Right renal cortex interstitium (tissue), 3 donors: Measurements from ENCODE around the gene C17orf113. TPM values are rescaled to one million over a fixed set of nuclear protein-coding genes. Genes with fewer than 3 reads are reported as not detected.
A peak's percentile ranks its signal among the peaks of the same experiment; 100 is the strongest.
"Not testable (repeated sequence)": the region's sequence is repeated elsewhere in the genome, so short reads cannot be mapped to it uniquely, and the experiment has no call there.

Experiments
- DNase-seq, 3 donors: peaks; one replicate each; pipeline ENCODE4 v3.0.0-alpha.2; 2013; ENCODE audit warnings: low read depth in 3 of 3, low spot score in 2 of 3
- polyA plus RNA-seq, 3 donors: library from polyadenylated mRNA; unstranded; fragments of 120-200 nt; gene quantifications; one replicate each; pipeline ENCODE4 v1.2.1, GENCODE V29; 2013; ENCODE audit not compliant: insufficient read length in 3 of 3

C17orf113 gene
- polyA plus RNA-seq, 3 donors = 3.1 to 3.2 (median 3.2) TPM

DNA sequence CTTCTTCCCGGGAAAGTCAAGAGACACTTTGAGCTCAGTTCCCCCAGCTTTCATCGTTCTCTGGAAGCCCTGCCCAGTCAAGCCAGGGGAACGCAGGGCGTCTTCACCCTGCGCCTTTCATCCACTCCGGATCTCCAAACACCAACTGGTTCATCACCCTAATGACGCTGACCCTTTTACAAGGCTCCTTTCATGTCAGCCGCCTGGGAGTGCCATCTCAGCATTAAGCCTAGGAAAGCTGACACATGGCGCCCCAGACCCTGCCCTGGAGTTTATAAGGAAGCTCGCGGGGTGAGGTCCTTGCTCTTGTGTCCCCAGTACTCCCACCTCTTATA is 32.6 kb downstream of the C17orf113 start:
- DNase-seq = no peak

- DNase-seq = peak; percentile 78 to 87 (median 85)
These were observed 33.2 kb downstream of the C17orf113 start, which contains the start of gene DNAJC7 for GRCh38 chr17:42016941-42017865. DNAJC7 (minus strand) TSS chr17:42017439; CDS start chr17:42017416, 23 bp downstream.

- DNase-seq = no peak
These were observed 34.0 kb downstream of the C17orf113 start for GRCh38 chr17:42016411-42016831.

DNA sequence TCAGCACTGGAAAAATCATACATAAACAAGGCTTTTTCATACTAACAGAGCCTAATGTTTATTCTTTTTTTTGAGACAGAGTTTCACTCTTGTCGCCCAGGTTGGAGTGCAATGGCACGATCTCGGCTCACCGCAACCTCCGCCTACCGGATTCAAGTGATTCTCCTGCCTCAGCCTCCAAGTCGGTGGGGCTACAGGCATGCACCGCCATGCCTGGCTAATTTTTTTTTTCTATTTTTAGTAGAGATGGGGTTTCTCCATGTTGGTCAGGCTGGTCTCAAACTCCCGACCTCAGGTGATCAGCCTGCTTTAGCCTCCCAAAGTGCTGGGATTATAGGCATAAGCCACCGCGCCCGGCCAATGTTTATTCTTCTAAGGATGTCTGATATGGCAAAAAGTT is 36.7 kb downstream of the C17orf113 start:
- DNase-seq = not testable (repeated sequence)

GRCh38 chr17:42012363-42012762 is 38.0 kb downstream of the C17orf113 start:
- DNase-seq = not testable (repeated sequence)

DNA sequence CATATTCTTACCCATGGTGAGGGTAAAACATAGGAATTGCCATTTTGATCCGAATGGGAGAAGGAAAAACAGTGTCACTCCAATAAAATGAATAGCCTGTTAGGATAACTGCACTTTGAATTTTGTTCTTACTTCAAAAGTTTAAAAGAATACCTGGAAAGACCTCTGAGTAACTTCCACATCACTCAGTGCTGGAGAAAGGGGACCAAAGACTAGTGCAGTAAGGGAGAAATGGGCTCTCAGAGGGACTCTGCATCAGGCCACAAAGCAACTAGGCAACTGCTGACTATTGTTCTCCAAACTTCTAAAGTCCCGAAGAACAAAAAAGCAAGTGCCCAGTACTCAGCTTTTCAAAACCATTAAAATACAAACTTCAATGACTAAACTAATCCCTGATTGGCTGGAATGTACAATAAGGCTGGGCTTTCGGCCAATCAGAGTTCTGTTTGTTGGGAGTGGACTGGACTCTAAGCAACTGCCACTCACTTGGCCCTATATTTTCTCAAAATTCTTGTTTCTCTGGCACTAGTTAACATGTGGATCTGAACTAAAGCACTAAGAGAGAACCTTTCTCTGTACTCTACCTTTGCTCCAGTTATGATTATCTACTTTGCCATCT is 39.4 kb downstream of the C17orf113 start:
- DNase-seq = no peak

DNA sequence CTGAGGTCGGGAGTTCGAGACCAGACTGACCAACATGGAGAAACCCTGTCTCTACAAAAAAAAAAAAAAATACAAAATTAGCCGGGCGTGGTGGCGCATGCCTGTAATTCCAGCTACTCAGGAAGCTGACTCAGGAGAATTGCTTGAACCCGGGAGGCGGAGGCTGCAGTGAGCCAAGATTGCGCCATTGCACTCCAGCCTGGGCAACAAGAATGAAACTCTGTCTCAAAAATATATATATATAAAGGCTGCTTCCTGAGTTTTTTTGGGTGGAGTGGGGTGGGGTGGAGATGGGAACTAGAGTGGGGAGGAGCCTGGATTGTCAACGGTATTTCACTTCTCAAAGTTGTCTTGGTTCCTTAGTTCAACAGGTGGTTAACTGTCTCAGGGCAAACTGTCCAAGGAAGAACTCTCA is 40.1 kb downstream of the C17orf113 start:
- not testable (repeated sequence) for DNase-seq

GRCh38 chr17:42009170-42009569 is 41.2 kb downstream of the C17orf113 start:
- no peak for DNase-seq

GRCh38 chr17:42005166-42005565 is 45.2 kb downstream of the C17orf113 start:
- DNase-seq = no peak

GRCh38 chr17:42002792-42003301 is 47.6 kb downstream of the C17orf113 start:
- no peak for DNase-seq

- no peak for DNase-seq
These were observed 48.1 kb downstream of the C17orf113 start for GRCh38 chr17:42002175-42002791.

DNA sequence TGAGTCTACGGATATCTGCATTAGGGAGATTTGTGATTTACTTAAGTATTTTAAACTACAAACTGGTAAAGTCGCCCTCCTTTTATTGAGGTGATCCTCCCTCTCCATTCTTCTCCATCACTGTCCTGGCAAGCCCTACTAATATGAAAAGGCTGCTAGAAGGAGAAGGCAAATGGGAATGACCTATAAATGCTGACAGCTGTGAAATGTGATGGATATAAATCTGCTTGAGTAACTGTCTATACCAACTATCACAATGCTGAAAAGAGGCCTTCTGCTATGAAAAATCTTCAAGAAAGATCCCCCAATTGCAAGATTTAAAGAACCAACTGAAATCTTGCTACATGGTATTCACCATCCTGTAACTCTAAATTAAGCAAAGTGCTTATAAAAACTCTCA is 48.7 kb downstream of the C17orf113 start:
- no peak for DNase-seq

- no peak for DNase-seq
These were observed 49.8 kb downstream of the C17orf113 start for GRCh38 chr17:42000413-42001133.

DNA sequence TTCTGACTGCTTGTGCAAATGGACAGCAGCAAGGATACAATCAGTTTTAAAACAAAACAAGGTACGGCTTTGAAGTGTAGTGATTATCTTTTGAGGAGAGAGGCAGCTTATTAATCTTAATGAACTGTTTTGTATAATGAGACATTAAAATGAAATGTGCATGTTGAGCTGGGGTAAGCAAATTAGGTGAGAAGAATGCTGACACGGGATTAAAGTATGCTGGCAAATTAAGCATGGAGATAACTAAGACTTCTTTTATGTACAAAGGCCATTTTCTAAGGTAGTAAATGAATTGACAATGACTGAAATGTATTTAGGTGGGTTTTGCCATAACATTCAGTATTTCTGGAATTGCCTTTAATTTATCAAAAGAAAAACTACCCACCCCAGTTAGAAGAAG is 51.9 kb downstream of the C17orf113 start:
- DNase-seq = no peak

DNA sequence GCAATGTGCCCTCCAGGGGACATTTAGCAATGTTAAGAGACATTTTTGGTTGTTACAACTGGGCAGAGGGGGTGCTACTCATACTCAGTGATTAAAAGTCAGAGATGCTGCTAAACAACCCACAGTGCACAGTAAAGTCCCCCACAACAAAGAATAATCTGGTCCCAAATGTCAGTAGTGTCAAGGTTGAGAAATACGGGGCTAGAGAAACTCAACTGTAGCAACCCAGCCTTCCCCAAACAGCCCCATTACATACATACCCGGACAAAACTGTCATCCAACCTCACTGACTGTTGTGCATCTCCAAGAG is 53.6 kb downstream of the C17orf113 start:
- no peak for DNase-seq

DNA sequence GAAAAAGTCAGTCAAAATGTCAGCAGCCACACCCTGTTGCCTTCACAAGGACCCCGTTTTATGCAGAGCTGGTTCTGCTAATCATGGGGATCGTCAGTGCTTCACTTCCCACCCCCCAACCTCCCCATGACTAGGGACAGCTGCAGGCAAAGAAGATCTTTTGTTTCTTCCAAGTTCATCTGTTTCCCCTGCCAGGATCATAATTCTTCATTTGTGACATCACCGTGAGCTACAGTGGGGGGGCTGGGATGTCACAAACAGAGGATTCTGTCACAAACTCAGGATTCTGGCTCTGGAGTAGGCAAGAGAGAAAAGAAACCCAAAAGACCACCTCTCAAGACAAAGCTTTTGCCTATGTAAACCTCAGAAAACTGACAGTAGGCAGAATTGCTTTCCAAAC is 57.8 kb downstream of the C17orf113 start:
- DNase-seq = no peak

DNA sequence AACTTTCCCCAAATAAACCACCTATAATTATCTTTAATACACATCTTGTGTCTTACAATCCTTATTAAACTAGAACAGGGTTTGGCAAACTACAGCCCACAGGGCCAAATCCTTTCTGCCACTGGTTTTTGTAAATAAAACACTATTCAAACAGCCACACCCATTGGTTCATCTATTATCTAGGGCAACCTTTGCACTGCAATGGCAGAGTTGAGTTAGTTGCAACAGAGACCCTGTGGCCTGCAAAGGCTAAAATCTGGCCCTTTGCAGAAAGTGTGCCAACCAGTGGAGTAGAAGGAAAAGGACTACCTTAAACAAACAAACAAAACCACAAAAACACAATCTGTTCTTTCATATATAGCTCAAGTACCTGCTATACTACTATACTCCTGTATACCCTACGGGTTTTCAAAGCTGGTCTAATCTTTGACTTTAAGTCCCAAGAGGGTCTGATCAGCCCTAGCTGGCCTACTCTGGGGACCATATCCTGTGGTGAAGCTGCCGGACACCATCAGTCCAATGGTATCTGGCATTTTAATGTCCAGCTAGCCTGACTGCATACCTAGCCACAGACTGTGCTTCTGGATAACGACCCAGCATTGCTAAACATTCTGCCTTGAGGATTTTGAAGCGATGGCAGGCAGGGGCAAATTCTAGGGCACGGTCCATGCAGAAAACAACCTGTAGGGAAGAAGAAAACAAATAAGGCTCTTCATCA is 60.5 kb downstream of the C17orf113 start:
- no peak for DNase-seq

DNA sequence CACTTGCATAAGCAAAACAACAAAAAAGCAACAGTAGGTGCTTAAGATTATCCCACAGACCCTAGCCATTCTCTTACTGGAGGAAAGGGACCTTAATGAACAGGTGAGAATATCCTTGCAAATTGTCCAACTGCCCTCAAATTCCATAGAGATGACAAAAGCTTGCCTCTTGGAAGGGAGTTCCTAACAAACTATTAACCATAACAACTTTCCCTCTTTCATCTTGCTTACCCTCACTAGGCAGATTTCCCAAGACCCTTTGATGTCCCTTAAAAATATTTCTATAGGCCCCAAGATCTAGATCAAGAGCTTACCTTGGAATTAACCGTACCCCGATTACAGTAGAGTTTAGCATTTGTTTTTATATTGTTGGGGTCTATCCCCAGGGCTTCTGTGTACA is 62.0 kb downstream of the C17orf113 start:
- no peak for DNase-seq
